ENCODE measurements around the gene CD48.
"Not testable (repeated sequence)": the region's sequence is repeated elsewhere in the genome, so short reads cannot be mapped to it uniquely, and the experiment has no call there.

Gene CD48

GRCh38 chr1:160741612-160742348 is 30.2 kb upstream of the CD48 start:
- no peak for DNase-seq

- DNase-seq, result no peak
These were observed 29.5 kb upstream of the CD48 start for GRCh38 chr1:160741092-160741501.

- no peak for DNase-seq
These were observed 28.6 kb upstream of the CD48 start for GRCh38 chr1:160740133-160740688.

- DNase-seq, result peak in 1 of 2 donors; percentile 22
These were observed 27.5 kb upstream of the CD48 start, which contains the start of gene SLAMF7 for GRCh38 chr1:160739098-160739511. Gene SLAMF7, plus strand, starts transcription at chr1:160739247. Its CDS starts 55 bp downstream, at chr1:160739302.

- no peak for DNase-seq
These were observed 26.6 kb upstream of the CD48 start for GRCh38 chr1:160738271-160738670.

GRCh38 chr1:160734301-160734700 is 22.7 kb upstream of the CD48 start:
- no peak for DNase-seq

- no peak for DNase-seq
These were observed 22.3 kb upstream of the CD48 start for GRCh38 chr1:160733898-160734297.

GRCh38 chr1:160731990-160732389 is 20.4 kb upstream of the CD48 start:
- no peak for DNase-seq

GRCh38 chr1:160731564-160731963 is 19.9 kb upstream of the CD48 start:
- not testable (repeated sequence) for DNase-seq

- no peak for DNase-seq
These were observed 15.7 kb upstream of the CD48 start for GRCh38 chr1:160727316-160727640.

- peak; percentile 60 to 61 for DNase-seq
These were observed 15.1 kb upstream of the CD48 start for GRCh38 chr1:160726498-160727315.

GRCh38 chr1:160726114-160726497 is 14.5 kb upstream of the CD48 start:
- no peak for DNase-seq

GRCh38 chr1:160724465-160725242 is 13.0 kb upstream of the CD48 start:
- DNase-seq, result no peak

- no peak for DNase-seq
These were observed 11.7 kb upstream of the CD48 start for GRCh38 chr1:160723332-160723731.

- DNase-seq, result no peak
These were observed 11.1 kb upstream of the CD48 start for GRCh38 chr1:160722726-160723125.

GRCh38 chr1:160721473-160721872 is 9.9 kb upstream of the CD48 start:
- no peak for DNase-seq

- no peak for DNase-seq
These were observed 8.9 kb upstream of the CD48 start for GRCh38 chr1:160720356-160721085.

- DNase-seq, result no peak
These were observed 6.6 kb upstream of the CD48 start for GRCh38 chr1:160718210-160718609.

- DNase-seq, result no peak
These were observed 5.7 kb upstream of the CD48 start for GRCh38 chr1:160717306-160717705.

- no peak for DNase-seq
These were observed 4.4 kb upstream of the CD48 start for GRCh38 chr1:160716013-160716412.

- DNase-seq, result not testable (repeated sequence)
These were observed 2.5 kb upstream of the CD48 start for GRCh38 chr1:160714034-160714648.

- no peak for DNase-seq
These were observed 1.5 kb upstream of the CD48 start for GRCh38 chr1:160713161-160713560.

All from activated CD4-positive, alpha-beta T cell treated with anti-CD3 and anti-CD28 coated beads for 4 hours (primary cell).